Measurements from ENCODE around the gene VAMP5. TPM values are rescaled to one million over a fixed set of nuclear protein-coding genes. Genes with fewer than 3 reads are reported as not detected.

VAMP5 gene
- total RNA-seq, 6 donors from 2014 or later: 20.5 to 105 (median 44.0) TPM

DNA sequence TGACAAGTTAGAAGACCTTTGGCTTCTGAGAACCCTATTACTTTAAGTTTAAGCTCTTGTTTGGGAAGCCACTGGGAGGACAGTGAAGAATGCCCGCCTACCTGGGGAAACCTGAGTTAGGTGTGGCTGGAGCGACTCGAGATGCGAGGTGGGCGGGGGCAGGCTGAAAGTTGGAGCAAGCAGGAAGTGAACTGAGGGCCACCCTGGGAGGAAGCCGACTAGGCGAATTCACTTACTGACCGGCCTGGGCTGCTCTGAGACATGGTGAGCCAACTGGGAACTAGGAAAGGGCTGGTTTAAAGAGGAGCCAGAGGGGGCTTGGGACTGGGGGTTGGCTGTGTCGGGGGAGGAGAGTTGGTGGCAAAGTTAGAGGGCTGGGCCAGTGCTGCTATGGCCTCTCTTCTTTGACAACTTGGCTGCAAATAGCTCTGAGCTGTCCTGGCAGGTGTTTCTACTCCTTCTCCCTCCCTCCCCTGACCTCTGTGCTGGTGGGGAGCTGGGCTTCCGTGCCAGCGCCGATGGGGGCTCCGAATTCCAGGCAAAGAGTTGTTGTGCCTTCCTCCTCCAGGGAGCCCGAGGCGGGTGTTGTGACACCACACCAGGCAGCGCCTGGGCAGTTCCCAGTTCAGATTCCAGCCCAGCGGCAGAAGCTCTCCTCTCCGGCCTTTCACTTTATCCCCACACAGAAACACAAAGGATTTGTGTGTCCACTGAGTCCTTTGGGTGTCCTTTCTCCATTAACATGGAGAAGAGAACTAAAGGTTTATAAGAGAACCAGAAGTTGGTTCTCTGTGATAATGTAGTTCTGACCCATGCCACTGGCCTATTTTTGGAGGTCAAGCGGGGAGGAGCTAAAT is 6.6 kb upstream of the VAMP5 start, which contains the start of gene VAMP8:
VAMP8 (plus strand) TSS at position 201 of the 857 bp plus-strand sequence; CDS start at position 262, 61 bp downstream.
- DNase-seq: peak; percentile 75 to 93
- H3K27me3 ChIP-seq: no peaks in the 10 kb centered on the region
- peak; percentile 80 to 88 for ATAC-seq (ENCODE audit: low FRiP score in 2 of 2)
- no peaks in the 10 kb centered on the region for H3K9me3 ChIP-seq
- peak within 1 kb of the TSS; percentile 90 to 97 (median 96) for H3K27ac ChIP-seq
- peaks cover 41 to 72% (median 59%) of the 10 kb centered on the region in 4 donors for H3K4me1 ChIP-seq
- WGBS, 2 donors: 5 to 7% methylated on average over 17 to 19 of the region's 19 CpGs
- H3K36me3 ChIP-seq: peaks cover 0 to 15% (median 9%) of the 10 kb centered on the region in 4 donors
- H3K4me3 ChIP-seq: peak within 1 kb of the TSS; percentile 5 to 60 (median 54)
- peak in 2 of 4 donors; percentile 61 to 74 for TF ChIP-seq POLR2A (IDR thresholded peaks at IDR 0.05)
- no peak for TF ChIP-seq EP300 (IDR thresholded peaks at IDR 0.05)
- peak in 1 of 2 donors; percentile 63 for TF ChIP-seq POLR2AphosphoS5 (IDR thresholded peaks at IDR 0.05)

DNA sequence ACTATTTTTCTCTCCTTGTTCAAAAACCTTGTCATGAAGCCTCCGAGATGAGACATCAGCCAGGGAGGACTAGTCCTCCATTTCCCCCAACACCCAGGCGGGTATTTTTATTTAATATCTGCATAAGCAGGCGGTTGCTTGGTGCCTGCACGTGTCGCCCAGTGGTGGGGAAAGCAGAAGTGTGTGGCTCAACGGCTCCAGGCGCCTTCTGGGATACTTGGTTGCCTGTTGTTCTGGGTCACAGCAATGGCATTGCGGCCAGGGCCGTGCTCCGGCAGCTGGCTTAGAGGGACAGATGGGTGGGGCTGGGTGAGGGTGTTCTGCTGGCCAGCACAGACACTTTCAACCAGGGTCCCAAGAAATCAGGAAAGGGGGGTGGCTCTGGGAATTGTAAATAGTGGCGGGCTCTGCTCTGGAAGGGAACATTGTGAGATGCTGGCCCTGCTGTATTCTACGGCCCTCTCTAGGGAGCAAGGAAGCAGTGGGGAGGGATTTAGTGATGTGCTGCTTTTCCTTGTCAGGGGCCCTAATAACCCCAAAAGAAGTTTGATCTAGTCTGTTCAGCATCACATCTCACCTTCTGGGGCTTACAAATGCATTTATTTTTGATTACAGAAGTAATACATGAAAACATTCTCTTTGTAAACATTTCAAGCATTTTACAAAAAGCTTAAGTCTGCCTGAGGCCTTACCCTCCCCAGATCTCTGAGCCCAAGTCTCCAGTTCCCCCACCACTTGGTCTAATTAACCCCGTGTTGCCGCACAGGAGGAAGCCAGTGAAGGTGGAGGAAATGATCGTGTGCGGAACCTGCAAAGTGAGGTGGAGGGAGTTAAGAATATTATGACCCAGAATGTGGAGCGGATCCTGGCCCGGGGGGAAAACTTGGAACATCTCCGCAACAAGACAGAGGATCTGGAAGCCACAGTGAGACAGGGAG is 5.7 kb upstream of the VAMP5 start:
- no peak for TF ChIP-seq CTCF (IDR thresholded peaks at IDR 0.05)
- TF ChIP-seq POLR2A (IDR thresholded peaks at IDR 0.05): peak in 2 of 4 donors; percentile 32 to 70
- peak; percentile 63 to 77 for TF ChIP-seq POLR2AphosphoS5 (IDR thresholded peaks at IDR 0.05)
- TF ChIP-seq EP300 (IDR thresholded peaks at IDR 0.05): peak in 1 of 4 donors; percentile 17
- no peaks in the 10 kb centered on the region for H3K27me3 ChIP-seq
- ATAC-seq (ENCODE audit: low FRiP score in 2 of 2) (peak; percentile 81 to 84), DNase-seq (peak; percentile 79 to 85)
- H3K36me3 ChIP-seq: peaks cover 0 to 20% (median 10%) of the 10 kb centered on the region in 4 donors
- WGBS, 2 donors: 11 to 24% methylated on average over 14 to 19 of the region's 19 CpGs
- peak overlapping the region; percentile 5 to 60 (median 54) for H3K4me3 ChIP-seq
- peaks cover 48 to 81% (median 68%) of the 10 kb centered on the region in 4 donors for H3K4me1 ChIP-seq
- peak overlapping the region; percentile 90 to 97 (median 96) for H3K27ac ChIP-seq
- H3K9me3 ChIP-seq: no peaks in the 10 kb centered on the region

GRCh38 chr2:85579266-85579935 is 4.8 kb upstream of the VAMP5 start:
- Histone ChIP-seq H3K27ac (peak overlapping the region; percentile 90 to 97 (median 96)), H3K27me3 (no peaks in the 10 kb centered on the region), H3K4me3 (peak overlapping the region in 3 of 4 donors; percentile 49 to 60 (median 60)), H3K36me3 (peaks cover 0 to 20% (median 10%) of the 10 kb centered on the region in 4 donors), H3K4me1 (peaks cover 56 to 88% (median 76%) of the 10 kb centered on the region in 4 donors), H3K9me3 (no peaks in the 10 kb centered on the region)
- ATAC-seq (ENCODE audit: low FRiP score in 2 of 2) (peak in 1 of 2 donors; percentile 36), DNase-seq (peak in 1 of 2 donors; percentile 67)
- WGBS, 2 donors: 35% methylated on average over 3 to 6 of the region's 6 CpGs
- TF ChIP-seq POLR2AphosphoS5 (IDR thresholded peaks at IDR 0.05) (no peak), EP300 (IDR thresholded peaks at IDR 0.05) (no peak), POLR2A (IDR thresholded peaks at IDR 0.05) (no peak), CTCF (IDR thresholded peaks at IDR 0.05) (no peak)

- TF ChIP-seq POLR2AphosphoS5 (IDR thresholded peaks at IDR 0.05) (no peak), POLR2A (IDR thresholded peaks at IDR 0.05) (no peak), CTCF (IDR thresholded peaks at IDR 0.05) (no peak), EP300 (IDR thresholded peaks at IDR 0.05) (no peak)
- no peak for ATAC-seq (ENCODE audit: low FRiP score in 2 of 2)
- H3K27me3 ChIP-seq: no peaks in the 10 kb centered on the region
- no peaks in the 10 kb centered on the region for H3K9me3 ChIP-seq
- 71 to 90% methylated on average over 2 to 3 of the region's 3 CpGs for whole genome bisulfite sequencing, 2 donors
- H3K27ac ChIP-seq: peak overlapping the region; percentile 90 to 97 (median 96)
- DNase-seq: no peak
- H3K4me1 ChIP-seq: peaks cover 64 to 89% (median 83%) of the 10 kb centered on the region in 4 donors
- peaks cover 0 to 20% (median 10%) of the 10 kb centered on the region in 4 donors for H3K36me3 ChIP-seq
- H3K4me3 ChIP-seq: peak overlapping the region in 1 of 4 donors; percentile 60
Observed at GRCh38 chr2:85580206-85580605, 4.0 kb upstream of the VAMP5 start.
